WTC11 (cell line): ENCODE results near the gene CACNA1C. TPM values are rescaled to one million over a fixed set of nuclear protein-coding genes. Genes with fewer than 3 reads are reported as not detected.

Source experiments
- ATAC-seq: fragments of 200-7000 bp; cut with Tn5 transposase; 2 replicates; pipeline ENCODE4 v1.10.0; 2021; ENCODE audit warnings: mild to moderate bottlenecking, moderate library complexity
- CTCF ChIA-PET: fragments of 300-600 bp; sonication (Branson Sonifier 250); formaldehyde crosslinking; loops from one replicate; lab custom pipeline; 2021; ENCODE audit warnings: antibody characterized with exemption; lab: Charles Lee
- POLR2A ChIA-PET: fragments of 350-600 bp; sonication (Branson Sonifier 250); formaldehyde crosslinking; loops from one replicate; lab custom pipeline; 2021; ENCODE audit warnings: antibody characterized with exemption; lab: Charles Lee
- DNase-seq: peaks from one replicate; pipeline ENCODE4 v3.0.0; 2021; ENCODE audit warnings: low spot score
- H3K27ac Mint-ChIP-seq: 2 replicates; pipeline ENCODE4 v1.8.0; 2021; ENCODE audit warnings: mixed read lengths
- H3K27me3 Mint-ChIP-seq: 2 replicates; pipeline ENCODE4 v1.8.0; 2021; ENCODE audit warnings: low read depth, mild to moderate bottlenecking, moderate library complexity, mixed read lengths
- H3K36me3 Mint-ChIP-seq: 2 replicates; pipeline ENCODE4 v1.8.0; 2021; ENCODE audit warnings: mixed read lengths
- H3K4me1 Mint-ChIP-seq: 2 replicates; pipeline ENCODE4 v1.8.0; 2022; ENCODE audit warnings: mixed read lengths
- H3K4me3 Mint-ChIP-seq: 2 replicates; pipeline ENCODE4 v1.8.0; 2021; ENCODE audit warnings: mild to moderate bottlenecking, moderate library complexity, mixed read lengths
- H3K9me3 Mint-ChIP-seq: 2 replicates; pipeline ENCODE4 v1.8.0; 2021; ENCODE audit warnings: mixed read lengths
- CREB1 ChIP-seq: sonication (generic); formaldehyde crosslinking; IDR thresholded peaks from 2 replicates; pipeline ENCODE4 v1.8.0; 2023; ENCODE audit warnings: mild to moderate bottlenecking, missing genetic modification reagents
- ETV6 ChIP-seq: sonication (generic); formaldehyde crosslinking; IDR thresholded peaks from 2 replicates; pipeline ENCODE4 v1.8.1; 2022; ENCODE audit warnings: mild to moderate bottlenecking, missing genetic modification reagents
- FOXK1 ChIP-seq: sonication (generic); formaldehyde crosslinking; IDR thresholded peaks from 2 replicates; pipeline ENCODE4 v1.8.0; 2022; ENCODE audit warnings: mild to moderate bottlenecking, moderate library complexity, missing genetic modification reagents
- FOXP1 ChIP-seq: sonication (generic); formaldehyde crosslinking; IDR thresholded peaks from 2 replicates; pipeline ENCODE4 v1.8.0; 2022; ENCODE audit warnings: missing genetic modification reagents, mild to moderate bottlenecking, moderate library complexity, borderline replicate concordance
- GRHL2 ChIP-seq: fragments of 250-450 bp; sonication (Bioruptor Pico); IDR thresholded peaks from 2 replicates; pipeline ENCODE4 v1.8.0; 2022; ENCODE audit warnings: mild to moderate bottlenecking, moderate library complexity; ENCODE audit not compliant: insufficient replicate concordance, severe bottlenecking
- KAT7 ChIP-seq: sonication (generic); formaldehyde crosslinking; IDR thresholded peaks from 2 replicates; pipeline ENCODE4 v1.8.1; 2023; ENCODE audit warnings: missing genetic modification reagents, mild to moderate bottlenecking, borderline replicate concordance
- MYBL2 ChIP-seq: sonication (generic); formaldehyde crosslinking; IDR thresholded peaks from 2 replicates; pipeline ENCODE4 v1.8.1; 2023; ENCODE audit warnings: mild to moderate bottlenecking, moderate library complexity, missing genetic modification reagents
- NR2C2 ChIP-seq: sonication (generic); formaldehyde crosslinking; IDR thresholded peaks from 2 replicates; pipeline ENCODE4 v1.8.0; 2022; ENCODE audit warnings: mild to moderate bottlenecking, missing genetic modification reagents
- PRRX2 ChIP-seq: fragments of 250-450 bp; sonication (Bioruptor Pico); IDR thresholded peaks from 2 replicates; pipeline ENCODE4 v1.8.0; 2021; ENCODE audit warnings: mild to moderate bottlenecking
- RELA ChIP-seq: sonication (generic); formaldehyde crosslinking; IDR thresholded peaks from 2 replicates; pipeline ENCODE4 v1.8.1; 2022; ENCODE audit warnings: missing genetic modification reagents, mild to moderate bottlenecking, borderline replicate concordance
- RORB ChIP-seq: fragments of 250-450 bp; sonication (Bioruptor Pico); IDR thresholded peaks from 2 replicates; pipeline ENCODE4 v1.9.0; 2021; ENCODE audit warnings: mild to moderate bottlenecking
- TEAD1 ChIP-seq: sonication (generic); formaldehyde crosslinking; IDR thresholded peaks from 2 replicates; pipeline ENCODE4 v1.8.0; 2022; ENCODE audit warnings: mild to moderate bottlenecking, missing genetic modification reagents
- ZNF232 ChIP-seq: sonication (generic); formaldehyde crosslinking; IDR thresholded peaks from 2 replicates; pipeline ENCODE4 v1.8.0; 2022; ENCODE audit warnings: mild to moderate bottlenecking, missing genetic modification reagents
- ZNF263 ChIP-seq: sonication (generic); formaldehyde crosslinking; IDR thresholded peaks from 2 replicates; pipeline ENCODE4 v1.8.1; 2022; ENCODE audit warnings: low read depth, mild to moderate bottlenecking, moderate library complexity, missing genetic modification reagents
- ZNF317 ChIP-seq: sonication (generic); formaldehyde crosslinking; IDR thresholded peaks from 2 replicates; pipeline ENCODE4 v1.8.1; 2023; ENCODE audit warnings: low read depth, mild to moderate bottlenecking, moderate library complexity, missing genetic modification reagents, borderline replicate concordance
- ZNF396 ChIP-seq: fragments of 250-450 bp; sonication (Bioruptor Pico); IDR thresholded peaks from 2 replicates; pipeline ENCODE4 v1.8.0; 2021; ENCODE audit warnings: mild to moderate bottlenecking, moderate library complexity, borderline replicate concordance
- total RNA-seq: library from RNA; stranded (reverse); gene quantifications from 3 replicates; pipeline ENCODE4 v1.2.3, GENCODE V29; 2021
- TF ChIP-seq, protein P1 (sequence below): sonication (generic); formaldehyde crosslinking; IDR thresholded peaks from 2 replicates; pipeline ENCODE4 v1.8.1; 2023; ENCODE audit warnings: mild to moderate bottlenecking, missing genetic modification reagents
- TF ChIP-seq, protein P2 (sequence below): sonication (generic); formaldehyde crosslinking; IDR thresholded peaks from 2 replicates; pipeline ENCODE4 v1.8.0; 2022; ENCODE audit warnings: mild to moderate bottlenecking, missing genetic modification reagents
- TF ChIP-seq, protein P3 (sequence below): sonication (generic); formaldehyde crosslinking; IDR thresholded peaks from 2 replicates; pipeline ENCODE4 v1.8.1; 2023; ENCODE audit warnings: mild to moderate bottlenecking, missing genetic modification reagents, moderate library complexity
- TF ChIP-seq, protein P4 (sequence below): fragments of 250-450 bp; sonication (Bioruptor Pico); IDR thresholded peaks from 2 replicates; pipeline ENCODE4 v1.9.0; 2021; ENCODE audit warnings: mild to moderate bottlenecking
- TF ChIP-seq, protein P5 (sequence below): fragments of 200-600 bp; IDR thresholded peaks from 2 replicates; pipeline ENCODE4 v1.8.0; 2022; ENCODE audit warnings: antibody characterized with exemption
- TF ChIP-seq, protein P6 (sequence below): sonication (generic); formaldehyde crosslinking; IDR thresholded peaks from 2 replicates; pipeline ENCODE4 v1.8.1; 2022; ENCODE audit warnings: low read depth, mild to moderate bottlenecking, moderate library complexity, missing genetic modification reagents, borderline replicate concordance
- TF ChIP-seq, protein P7 (sequence below): sonication (generic); formaldehyde crosslinking; IDR thresholded peaks from 2 replicates; pipeline ENCODE4 v1.8.0; 2023; ENCODE audit warnings: mild to moderate bottlenecking, missing genetic modification reagents

CACNA1C gene
- total RNA-seq, 1 experiment from 2014 or later = 1.7 TPM

DNA sequence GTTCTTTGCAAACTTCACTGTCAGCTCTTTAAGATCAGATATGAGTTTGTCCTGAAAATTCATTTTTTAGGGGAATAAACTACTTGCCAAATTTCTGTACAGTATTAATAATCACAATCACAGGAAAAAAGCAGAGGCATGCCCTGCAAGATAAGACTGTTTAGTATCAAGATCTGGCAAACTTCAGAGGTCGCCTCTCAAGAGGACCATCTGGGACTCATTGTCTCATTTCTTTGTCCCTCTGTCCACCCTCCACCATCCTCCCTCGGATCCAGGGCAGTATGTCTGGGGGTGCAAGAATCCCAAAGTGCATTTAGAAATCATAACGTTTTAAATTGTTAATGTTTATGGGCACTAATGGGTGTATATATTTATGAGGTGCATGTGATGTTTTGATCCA lies 509.6 kb downstream of the CACNA1C start:
- H3K4me3 Mint-ChIP-seq = no peak overlapping the region
- H3K27ac Mint-ChIP-seq = no peak overlapping the region
- TF ChIP-seq ZNF317 (CRISPR knock-in tag) (no peak), ETV6 (CRISPR knock-in tag) (no peak), ZNF396 (CRISPR knock-in tag) (no peak), NR2C2 (CRISPR knock-in tag) (no peak), MYBL2 (CRISPR knock-in tag) (no peak), FOXP1 (CRISPR knock-in tag) (no peak), ZNF232 (CRISPR knock-in tag) (no peak), CREB1 (CRISPR knock-in tag) (no peak), FOXK1 (CRISPR knock-in tag) (no peak)
- TF ChIP-seq, protein P1, sequence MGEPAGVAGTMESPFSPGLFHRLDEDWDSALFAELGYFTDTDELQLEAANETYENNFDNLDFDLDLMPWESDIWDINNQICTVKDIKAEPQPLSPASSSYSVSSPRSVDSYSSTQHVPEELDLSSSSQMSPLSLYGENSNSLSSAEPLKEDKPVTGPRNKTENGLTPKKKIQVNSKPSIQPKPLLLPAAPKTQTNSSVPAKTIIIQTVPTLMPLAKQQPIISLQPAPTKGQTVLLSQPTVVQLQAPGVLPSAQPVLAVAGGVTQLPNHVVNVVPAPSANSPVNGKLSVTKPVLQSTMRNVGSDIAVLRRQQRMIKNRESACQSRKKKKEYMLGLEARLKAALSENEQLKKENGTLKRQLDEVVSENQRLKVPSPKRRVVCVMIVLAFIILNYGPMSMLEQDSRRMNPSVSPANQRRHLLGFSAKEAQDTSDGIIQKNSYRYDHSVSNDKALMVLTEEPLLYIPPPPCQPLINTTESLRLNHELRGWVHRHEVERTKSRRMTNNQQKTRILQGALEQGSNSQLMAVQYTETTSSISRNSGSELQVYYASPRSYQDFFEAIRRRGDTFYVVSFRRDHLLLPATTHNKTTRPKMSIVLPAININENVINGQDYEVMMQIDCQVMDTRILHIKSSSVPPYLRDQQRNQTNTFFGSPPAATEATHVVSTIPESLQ = no peak
- TF ChIP-seq, protein P2, sequence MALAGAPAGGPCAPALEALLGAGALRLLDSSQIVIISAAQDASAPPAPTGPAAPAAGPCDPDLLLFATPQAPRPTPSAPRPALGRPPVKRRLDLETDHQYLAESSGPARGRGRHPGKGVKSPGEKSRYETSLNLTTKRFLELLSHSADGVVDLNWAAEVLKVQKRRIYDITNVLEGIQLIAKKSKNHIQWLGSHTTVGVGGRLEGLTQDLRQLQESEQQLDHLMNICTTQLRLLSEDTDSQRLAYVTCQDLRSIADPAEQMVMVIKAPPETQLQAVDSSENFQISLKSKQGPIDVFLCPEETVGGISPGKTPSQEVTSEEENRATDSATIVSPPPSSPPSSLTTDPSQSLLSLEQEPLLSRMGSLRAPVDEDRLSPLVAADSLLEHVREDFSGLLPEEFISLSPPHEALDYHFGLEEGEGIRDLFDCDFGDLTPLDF (CRISPR knock-in tag) = no peak
- TF ChIP-seq, protein P3, sequence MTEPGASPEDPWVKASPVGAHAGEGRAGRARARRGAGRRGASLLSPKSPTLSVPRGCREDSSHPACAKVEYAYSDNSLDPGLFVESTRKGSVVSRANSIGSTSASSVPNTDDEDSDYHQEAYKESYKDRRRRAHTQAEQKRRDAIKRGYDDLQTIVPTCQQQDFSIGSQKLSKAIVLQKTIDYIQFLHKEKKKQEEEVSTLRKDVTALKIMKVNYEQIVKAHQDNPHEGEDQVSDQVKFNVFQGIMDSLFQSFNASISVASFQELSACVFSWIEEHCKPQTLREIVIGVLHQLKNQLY (CRISPR knock-in tag) = no peak
- H3K4me1 Mint-ChIP-seq = no peaks in the 10 kb centered on the region
- ChIA-PET CTCF (interaction anchor here (0.6 kb wide), 1 partner anchor 21 kb away, joined by 3 read pairs; no protein-coding TSS in a partner anchor), POLR2A (no interaction called here)
- H3K36me3 Mint-ChIP-seq = no peaks in the 10 kb centered on the region
- no peaks in the 10 kb centered on the region; the same call in 1 of the 2 replicates for H3K27me3 Mint-ChIP-seq
- DNase-seq (no peak), ATAC-seq (no peak)
- H3K9me3 Mint-ChIP-seq = no peaks in the 10 kb centered on the region

DNA sequence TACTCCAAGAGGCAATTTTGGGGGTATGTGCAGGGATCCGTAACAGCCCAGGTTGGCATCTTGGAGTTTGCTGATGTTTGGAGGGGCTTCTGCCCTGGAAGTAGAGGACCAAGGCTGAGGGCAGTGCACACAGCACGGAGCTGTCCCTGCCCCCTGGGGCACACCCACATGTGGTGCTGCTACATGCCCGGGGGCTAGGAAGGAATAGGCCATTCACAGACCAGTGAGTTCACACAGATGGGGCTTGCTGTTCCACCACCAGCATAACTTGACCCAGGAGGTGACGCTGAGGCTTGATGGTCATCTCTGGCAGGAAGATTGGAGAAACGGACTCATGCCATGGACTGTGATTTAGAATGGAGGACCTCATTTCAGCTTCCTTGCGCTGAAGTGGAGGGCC lies 510.9 kb downstream of the CACNA1C start:
- ATAC-seq = no peak
- ChIA-PET CTCF (interaction anchor here (0.9 kb wide), 1 partner anchor 506 kb away, joined by 3 read pairs; no protein-coding TSS in a partner anchor), POLR2A (no interaction called here)
- Mint-ChIP-seq H3K27me3 (no peaks in the 10 kb centered on the region; the same call in 1 of the 2 replicates), H3K27ac (no peak overlapping the region), H3K36me3 (no peaks in the 10 kb centered on the region), H3K4me3 (no peak overlapping the region), H3K9me3 (no peaks in the 10 kb centered on the region), H3K4me1 (no peaks in the 10 kb centered on the region)
- TF ChIP-seq KAT7 (CRISPR knock-in tag) (no peak), RELA (CRISPR knock-in tag) (no peak), CREB1 (CRISPR knock-in tag) (no peak), ZNF263 (no peak), TEAD1 (no peak), ZNF317 (CRISPR knock-in tag) (no peak), GRHL2 (no peak)
- TF ChIP-seq, protein P4, sequence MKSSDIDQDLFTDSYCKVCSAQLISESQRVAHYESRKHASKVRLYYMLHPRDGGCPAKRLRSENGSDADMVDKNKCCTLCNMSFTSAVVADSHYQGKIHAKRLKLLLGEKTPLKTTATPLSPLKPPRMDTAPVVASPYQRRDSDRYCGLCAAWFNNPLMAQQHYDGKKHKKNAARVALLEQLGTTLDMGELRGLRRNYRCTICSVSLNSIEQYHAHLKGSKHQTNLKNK = no peak
- no peak for DNase-seq

DNA sequence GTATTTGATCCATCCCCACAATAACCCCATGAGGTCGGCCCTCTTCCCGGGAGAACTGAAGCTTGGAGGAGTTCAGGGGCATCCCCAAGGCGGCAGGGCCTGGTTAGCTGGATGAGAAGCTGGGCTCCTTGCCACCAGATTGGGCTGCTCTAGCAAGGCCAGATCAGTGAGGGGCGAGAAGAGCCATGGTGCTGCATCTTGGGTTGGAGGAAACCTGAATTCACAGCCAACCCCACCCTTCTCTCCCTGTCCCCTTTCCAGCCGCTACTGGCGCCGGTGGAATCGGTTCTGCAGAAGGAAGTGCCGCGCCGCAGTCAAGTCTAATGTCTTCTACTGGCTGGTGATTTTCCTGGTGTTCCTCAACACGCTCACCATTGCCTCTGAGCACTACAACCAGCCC lies 513.4 kb downstream of the CACNA1C start:
- Mint-ChIP-seq H3K36me3 (no peaks in the 10 kb centered on the region), H3K27ac (no peak overlapping the region), H3K27me3 (no peaks in the 10 kb centered on the region), H3K4me1 (no peaks in the 10 kb centered on the region), H3K4me3 (no peak overlapping the region), H3K9me3 (no peaks in the 10 kb centered on the region)
- ChIA-PET CTCF (no interaction called here), POLR2A (no interaction called here)
- ATAC-seq (no peak), DNase-seq (no peak)
- no peak for TF ChIP-seq MYBL2 (CRISPR knock-in tag)
- TF ChIP-seq PRRX2 (CRISPR knock-in tag) = no peak
- TF ChIP-seq, protein P5, sequence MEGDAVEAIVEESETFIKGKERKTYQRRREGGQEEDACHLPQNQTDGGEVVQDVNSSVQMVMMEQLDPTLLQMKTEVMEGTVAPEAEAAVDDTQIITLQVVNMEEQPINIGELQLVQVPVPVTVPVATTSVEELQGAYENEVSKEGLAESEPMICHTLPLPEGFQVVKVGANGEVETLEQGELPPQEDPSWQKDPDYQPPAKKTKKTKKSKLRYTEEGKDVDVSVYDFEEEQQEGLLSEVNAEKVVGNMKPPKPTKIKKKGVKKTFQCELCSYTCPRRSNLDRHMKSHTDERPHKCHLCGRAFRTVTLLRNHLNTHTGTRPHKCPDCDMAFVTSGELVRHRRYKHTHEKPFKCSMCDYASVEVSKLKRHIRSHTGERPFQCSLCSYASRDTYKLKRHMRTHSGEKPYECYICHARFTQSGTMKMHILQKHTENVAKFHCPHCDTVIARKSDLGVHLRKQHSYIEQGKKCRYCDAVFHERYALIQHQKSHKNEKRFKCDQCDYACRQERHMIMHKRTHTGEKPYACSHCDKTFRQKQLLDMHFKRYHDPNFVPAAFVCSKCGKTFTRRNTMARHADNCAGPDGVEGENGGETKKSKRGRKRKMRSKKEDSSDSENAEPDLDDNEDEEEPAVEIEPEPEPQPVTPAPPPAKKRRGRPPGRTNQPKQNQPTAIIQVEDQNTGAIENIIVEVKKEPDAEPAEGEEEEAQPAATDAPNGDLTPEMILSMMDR = no peak
- TF ChIP-seq, protein P6, sequence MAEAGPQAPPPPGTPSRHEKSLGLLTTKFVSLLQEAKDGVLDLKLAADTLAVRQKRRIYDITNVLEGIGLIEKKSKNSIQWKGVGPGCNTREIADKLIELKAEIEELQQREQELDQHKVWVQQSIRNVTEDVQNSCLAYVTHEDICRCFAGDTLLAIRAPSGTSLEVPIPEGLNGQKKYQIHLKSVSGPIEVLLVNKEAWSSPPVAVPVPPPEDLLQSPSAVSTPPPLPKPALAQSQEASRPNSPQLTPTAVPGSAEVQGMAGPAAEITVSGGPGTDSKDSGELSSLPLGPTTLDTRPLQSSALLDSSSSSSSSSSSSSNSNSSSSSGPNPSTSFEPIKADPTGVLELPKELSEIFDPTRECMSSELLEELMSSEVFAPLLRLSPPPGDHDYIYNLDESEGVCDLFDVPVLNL (CRISPR knock-in tag) = no peak
- TF ChIP-seq, protein P7, sequence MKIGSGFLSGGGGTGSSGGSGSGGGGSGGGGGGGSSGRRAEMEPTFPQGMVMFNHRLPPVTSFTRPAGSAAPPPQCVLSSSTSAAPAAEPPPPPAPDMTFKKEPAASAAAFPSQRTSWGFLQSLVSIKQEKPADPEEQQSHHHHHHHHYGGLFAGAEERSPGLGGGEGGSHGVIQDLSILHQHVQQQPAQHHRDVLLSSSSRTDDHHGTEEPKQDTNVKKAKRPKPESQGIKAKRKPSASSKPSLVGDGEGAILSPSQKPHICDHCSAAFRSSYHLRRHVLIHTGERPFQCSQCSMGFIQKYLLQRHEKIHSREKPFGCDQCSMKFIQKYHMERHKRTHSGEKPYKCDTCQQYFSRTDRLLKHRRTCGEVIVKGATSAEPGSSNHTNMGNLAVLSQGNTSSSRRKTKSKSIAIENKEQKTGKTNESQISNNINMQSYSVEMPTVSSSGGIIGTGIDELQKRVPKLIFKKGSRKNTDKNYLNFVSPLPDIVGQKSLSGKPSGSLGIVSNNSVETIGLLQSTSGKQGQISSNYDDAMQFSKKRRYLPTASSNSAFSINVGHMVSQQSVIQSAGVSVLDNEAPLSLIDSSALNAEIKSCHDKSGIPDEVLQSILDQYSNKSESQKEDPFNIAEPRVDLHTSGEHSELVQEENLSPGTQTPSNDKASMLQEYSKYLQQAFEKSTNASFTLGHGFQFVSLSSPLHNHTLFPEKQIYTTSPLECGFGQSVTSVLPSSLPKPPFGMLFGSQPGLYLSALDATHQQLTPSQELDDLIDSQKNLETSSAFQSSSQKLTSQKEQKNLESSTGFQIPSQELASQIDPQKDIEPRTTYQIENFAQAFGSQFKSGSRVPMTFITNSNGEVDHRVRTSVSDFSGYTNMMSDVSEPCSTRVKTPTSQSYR (CRISPR knock-in tag) = no peak
- TF ChIP-seq RORB (CRISPR knock-in tag) = no peak
